Renal pelvis (tissue), 12 donors: ENCODE data around the gene RAB6C. TPM values are rescaled to one million over a fixed set of nuclear protein-coding genes. Genes with fewer than 3 reads are reported as not detected.
A peak's percentile ranks its signal among the peaks of the same experiment; 100 is the strongest.
"Not testable (repeated sequence)": the region's sequence is repeated elsewhere in the genome, so short reads cannot be mapped to it uniquely, and the experiment has no call there.

ENCODE experiments used
- DNase-seq: peaks from one replicate; pipeline ENCODE4 v3.0.0-alpha.2; 2013
- long read RNA-seq, 16 experiments: transcript quantifications; one replicate each; lab custom pipeline, GENCODE V29; 2026
- polyA plus RNA-seq, 3 donors: library from polyadenylated mRNA; unstranded; fragments of 120-200 nt; gene quantifications; one replicate each; pipeline ENCODE4 v1.2.1, GENCODE V29; 2013; ENCODE audit not compliant: insufficient read length in 3 of 3

RAB6C gene
- polyA plus RNA-seq: under 1 TPM; 0.04 to 0.52 (median 0.48) TPM
- long read RNA-seq, donor 1: 0 reads
- long read RNA-seq, donor 2, partial matches to known transcripts: 0 of 1 reads
- long read RNA-seq, donor 2, other reads (novel, unspliced or antisense): 0 of 1 reads
- long read RNA-seq, donor 3: 0 reads
- long read RNA-seq, donor 4: 0 reads
- long read RNA-seq, donor 5: 0 reads
- long read RNA-seq, donor 6: 0 reads
- long read RNA-seq, donor 7, partial matches to known transcripts: 0 of 1 reads
- long read RNA-seq, donor 7, other reads (novel, unspliced or antisense): 0 of 1 reads
- long read RNA-seq, donor 8: 0 reads
- long read RNA-seq, donor 9: 0 reads
- long read RNA-seq, donor 10, partial matches to known transcripts: 0 of 1 reads
- long read RNA-seq, donor 10, other reads (novel, unspliced or antisense): 0 of 1 reads
- long read RNA-seq, donor 11: 0 reads
- long read RNA-seq, donor 12: 0 reads
- long read RNA-seq, donor 13, partial matches to known transcripts: 0 of 1 reads
- long read RNA-seq, donor 13, other reads (novel, unspliced or antisense): 0 of 1 reads
- long read RNA-seq, donor 14: 0 reads
- long read RNA-seq, donor 15, partial matches to known transcripts: 0 of 1 reads
- long read RNA-seq, donor 15, other reads (novel, unspliced or antisense): 0 of 1 reads
- long read RNA-seq, donor 16: 0 reads

DNA sequence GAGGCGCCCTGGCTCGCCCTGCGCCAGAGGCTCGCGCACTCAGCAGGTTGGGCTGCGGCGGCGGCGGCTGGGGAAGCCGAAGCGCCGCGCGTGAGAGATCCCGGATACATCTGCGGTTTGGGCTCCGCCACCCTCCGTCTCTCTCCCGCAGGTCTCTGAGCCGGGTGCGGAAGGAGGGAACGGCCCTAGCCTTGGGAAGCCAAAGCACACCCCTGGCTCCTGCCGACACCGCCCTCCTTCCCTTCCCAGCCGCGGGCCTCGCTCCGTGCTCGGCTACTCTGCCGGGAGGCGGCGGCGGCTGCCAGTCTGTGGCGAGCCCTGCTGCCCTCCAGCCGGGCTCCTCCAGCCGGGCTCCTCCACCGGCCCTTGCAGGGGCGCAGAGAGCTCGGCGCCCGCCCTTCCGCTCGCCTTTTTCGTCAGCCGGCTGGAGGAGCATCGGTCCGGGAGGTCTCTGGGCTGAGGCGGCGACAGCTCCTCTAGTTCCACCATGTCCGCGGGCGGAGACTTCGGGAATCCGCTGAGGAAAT is at the start of gene RAB6C:
Gene RAB6C, plus strand, starts transcription at position 38 of the 527 bp plus-strand sequence. Its CDS starts 450 bp downstream, at position 488.
- DNase-seq: peak; percentile 23

- no peak for DNase-seq
Observed at GRCh38 chr2:129930451-129930850, 49.0 kb upstream of the RAB6C start.

DNA sequence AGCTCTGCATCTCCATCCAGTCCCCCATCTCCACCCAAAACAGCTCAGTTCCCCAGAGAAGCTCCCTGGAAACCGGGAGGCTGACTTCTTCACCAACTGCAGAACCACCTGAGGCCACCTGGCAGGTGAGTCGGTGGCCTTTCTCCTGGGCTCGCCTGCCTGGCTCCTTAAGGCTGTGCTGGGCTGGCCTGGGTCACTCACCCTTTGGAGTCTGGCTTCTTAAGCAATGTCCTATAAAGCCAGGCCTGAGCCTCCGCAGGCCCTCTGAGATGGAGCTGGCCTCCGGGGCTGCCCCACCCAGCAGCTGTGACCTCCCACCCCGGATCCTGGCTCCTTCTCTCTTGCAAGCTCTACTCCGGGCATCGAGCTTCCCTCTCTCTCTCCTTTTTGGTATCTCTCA is 46.1 kb upstream of the RAB6C start:
- not testable (repeated sequence) for DNase-seq

DNA sequence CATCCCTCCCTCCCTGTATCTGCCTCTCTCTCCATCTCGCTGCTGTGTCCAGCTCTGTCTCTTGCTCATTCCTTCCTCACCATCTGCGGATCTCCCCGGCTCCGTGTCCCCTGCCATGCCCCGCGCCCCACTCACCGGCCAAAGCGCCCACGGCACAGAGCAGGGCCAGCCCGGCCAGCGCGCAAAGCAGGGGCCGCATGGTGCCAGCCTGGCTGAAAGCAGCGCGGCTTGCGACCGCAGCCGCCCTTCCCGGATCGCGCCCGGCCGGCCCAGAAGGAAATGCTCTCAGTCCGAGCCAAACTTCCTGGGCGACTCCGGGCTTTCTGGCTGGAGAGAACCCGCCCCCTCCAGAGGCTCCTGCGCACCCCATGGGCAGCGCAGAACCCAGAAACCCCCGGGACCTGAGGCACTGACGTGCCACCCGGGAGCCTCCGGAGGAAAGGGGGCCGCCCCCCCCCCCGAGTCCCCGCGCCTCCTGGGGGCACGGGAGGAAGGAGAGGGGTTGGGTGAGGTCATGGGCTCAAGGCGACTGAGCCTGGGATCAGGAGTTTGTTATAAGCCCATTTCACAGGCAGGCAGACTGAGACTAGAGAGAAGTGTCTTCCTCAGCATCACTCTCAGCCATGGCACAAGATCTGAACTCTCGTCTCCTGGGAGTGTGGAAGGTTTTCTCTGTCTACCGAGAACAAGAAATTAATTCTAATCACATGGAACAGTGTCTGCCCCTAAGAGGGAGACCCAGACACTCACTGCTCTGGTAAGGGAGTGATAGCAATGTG is 45.2 kb upstream of the RAB6C start:
- no peak for DNase-seq

- DNase-seq: no peak
Observed at GRCh38 chr2:129935118-129935517, 44.3 kb upstream of the RAB6C start.

DNA sequence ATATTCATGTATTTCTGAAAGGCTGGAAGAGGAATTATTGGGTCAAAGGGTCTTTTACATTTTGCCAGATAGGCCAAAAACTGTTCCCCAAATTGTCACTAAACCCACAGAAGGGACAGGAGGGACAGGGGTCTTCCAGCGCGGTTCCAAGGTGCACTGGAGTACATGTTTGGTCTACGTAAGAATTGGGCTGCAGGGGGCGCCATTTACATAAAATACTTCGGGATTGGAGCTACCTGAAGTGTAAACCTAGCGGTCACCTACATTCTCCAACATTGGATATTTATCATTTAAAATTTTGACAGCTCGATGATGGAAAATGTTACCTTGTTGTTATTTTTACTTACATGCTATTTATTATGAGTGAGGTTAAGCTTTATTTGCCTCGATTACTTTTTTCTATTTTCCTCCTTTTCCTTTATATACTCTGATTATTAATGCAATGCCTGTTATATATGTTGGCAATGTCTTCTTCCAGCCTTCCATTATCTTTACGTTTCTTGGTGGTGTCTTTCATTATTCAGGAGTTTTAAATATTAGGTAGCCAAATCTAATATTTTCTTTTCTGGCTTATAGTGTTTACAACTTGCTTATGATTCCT is 43.0 kb upstream of the RAB6C start:
- DNase-seq: no peak

DNA sequence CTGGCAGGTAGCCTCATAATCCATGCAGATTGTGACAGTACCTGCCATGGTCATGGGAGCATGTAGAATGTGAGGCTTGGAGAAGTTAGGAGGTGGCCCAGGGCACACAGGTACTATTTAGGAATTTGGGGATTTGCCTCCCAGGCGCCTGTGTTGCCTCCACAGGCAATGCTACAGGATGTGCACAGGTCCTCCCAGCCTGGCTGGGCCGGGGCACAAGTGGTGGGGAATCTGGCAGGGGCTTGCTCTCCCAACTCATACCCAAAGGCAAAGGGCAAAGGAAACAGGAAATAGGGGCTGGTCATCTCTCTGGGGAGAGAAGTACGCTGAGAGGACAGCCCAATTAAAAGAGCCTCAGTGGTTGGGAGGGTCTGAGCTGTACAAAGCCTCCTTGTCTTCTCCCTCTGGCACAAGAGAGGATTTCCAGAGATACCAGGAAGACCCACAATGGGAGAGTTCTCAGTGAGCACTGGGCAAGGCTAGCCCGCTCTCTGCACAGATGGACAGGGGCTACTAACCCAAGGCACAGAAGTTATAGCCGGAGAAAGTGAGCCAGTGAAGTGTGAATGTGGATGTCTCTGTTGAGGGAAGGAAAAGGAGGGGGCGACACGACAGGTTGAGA is 40.5 kb upstream of the RAB6C start:
- not testable (repeated sequence) for DNase-seq

DNA sequence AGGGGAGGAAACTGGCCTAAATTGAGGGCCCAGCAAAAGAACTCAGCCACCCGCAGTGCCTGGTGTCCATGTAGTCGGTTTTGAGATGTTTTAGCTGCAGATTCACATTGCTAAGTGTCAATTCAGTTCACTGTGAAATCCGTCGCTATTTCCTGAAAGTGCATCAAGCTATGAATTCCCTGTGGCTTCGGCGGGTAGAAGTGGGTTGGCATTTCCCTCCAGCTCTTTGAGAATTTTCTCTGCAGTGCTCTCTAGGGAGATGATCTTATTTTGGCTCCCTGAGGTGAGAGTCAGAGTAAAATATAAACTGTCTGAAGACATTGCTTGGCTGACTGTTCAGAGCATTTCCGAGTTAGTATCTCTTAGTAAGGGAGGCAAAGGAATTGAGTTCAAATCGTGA is 36.0 kb upstream of the RAB6C start:
- not testable (repeated sequence) for DNase-seq

GRCh38 chr2:129945557-129945956 is 33.9 kb upstream of the RAB6C start:
- DNase-seq: no peak

GRCh38 chr2:129947712-129948111 is 31.8 kb upstream of the RAB6C start:
- not testable (repeated sequence) for DNase-seq

GRCh38 chr2:129956171-129956570 is 23.3 kb upstream of the RAB6C start:
- not testable (repeated sequence) for DNase-seq

- DNase-seq: no peak
Observed at GRCh38 chr2:129957891-129958290, 21.6 kb upstream of the RAB6C start.

DNA sequence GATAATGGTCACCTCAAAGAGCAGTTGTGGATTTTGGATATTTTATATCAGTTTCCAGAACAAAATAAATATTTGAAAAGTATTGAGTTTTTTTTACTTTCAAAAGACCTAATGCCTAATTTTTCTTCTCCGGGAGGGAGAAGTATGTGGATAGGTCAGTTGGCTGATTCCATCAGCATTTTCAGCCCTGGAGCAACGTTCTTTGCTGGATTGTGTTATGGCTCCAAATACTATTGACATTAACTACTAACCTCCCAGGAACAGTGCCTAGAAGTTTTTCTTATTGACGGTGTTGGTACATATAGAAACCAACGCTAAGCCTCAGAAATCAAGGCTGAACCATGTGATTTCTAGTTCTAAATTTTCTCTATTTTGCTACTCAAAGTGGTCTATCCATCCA is 20.7 kb upstream of the RAB6C start:
- DNase-seq: not testable (repeated sequence)

GRCh38 chr2:129968605-129969004 is 10.9 kb upstream of the RAB6C start:
- not testable (repeated sequence) for DNase-seq

DNA sequence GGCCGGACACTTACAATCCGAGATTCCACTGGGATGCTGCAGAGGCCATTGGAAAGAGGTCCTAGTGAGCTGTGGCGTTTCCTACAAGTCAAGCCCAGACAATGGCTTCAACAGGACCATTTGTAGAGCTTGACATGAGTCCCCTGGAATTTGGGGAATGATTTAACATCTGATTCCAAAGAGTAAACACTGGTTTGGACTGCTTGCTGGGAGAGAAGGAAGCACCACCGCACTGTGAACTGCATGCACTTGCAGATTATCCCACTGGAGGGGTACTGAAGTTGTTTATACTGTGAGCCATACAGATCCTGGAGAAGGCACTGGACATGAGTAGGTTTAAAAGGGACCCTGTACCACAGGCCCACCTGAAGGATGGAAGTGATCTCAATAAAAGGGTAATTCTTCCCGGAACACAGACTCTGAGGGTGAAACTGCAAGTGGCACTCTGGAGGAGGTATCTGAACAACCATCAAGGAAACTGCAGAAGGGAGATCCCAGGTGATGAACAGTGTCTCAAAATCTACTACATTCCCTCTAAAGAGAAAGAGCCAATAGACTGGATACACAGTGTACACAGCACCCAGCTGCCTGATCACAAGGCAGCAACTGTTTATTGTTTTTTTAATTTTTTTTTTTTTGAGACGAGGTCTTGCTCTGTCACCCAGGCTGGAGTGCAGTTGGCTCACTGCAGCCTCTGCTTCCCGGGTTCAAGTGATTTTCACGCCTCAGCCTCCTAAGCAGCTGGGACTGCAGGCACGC is 4.3 kb upstream of the RAB6C start:
- no peak for DNase-seq

DNA sequence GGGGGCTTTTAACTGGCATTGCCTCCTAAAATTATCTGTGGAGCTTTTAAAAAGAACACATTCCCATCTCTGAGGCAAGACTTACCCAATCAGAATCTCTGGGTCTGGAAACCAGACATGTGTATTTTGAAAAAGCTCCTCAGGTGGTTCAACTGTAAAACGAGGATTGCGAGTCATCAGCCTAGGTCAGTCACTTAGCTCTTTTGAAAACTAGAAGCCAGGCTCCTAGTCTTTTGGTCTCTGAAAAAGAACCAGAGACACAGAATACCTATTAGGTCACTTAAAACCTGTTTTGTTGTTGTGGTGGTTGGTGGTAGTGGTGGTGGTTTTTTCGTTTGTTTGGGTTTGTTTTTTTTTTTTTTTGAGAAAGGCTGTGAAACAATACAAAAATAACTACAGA is 2.5 kb upstream of the RAB6C start:
- not testable (repeated sequence) for DNase-seq

DNA sequence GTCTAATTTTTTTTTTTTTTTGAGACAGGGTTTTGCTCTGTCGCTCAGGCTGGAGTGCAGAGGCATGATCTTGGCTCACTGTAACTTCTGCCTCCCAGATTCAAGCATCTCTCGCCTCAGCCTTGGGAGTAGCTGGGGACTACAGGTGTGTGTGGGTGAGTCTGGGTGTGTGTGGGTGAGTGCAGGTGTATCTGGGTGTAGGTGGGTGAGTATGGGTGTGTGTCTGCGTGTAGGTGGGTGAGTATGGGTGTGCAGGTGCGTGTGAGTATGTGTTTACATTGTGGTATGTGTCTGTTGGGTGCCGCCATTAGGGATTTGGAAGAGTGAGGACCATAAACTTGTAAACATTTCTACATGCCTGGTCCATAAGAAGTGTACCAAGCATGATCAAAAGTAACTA is 1.5 kb upstream of the RAB6C start:
- no peak for DNase-seq

GRCh38 chr2:129980246-129980645 is 780 bp downstream of the RAB6C start:
- not testable (repeated sequence) for DNase-seq

DNA sequence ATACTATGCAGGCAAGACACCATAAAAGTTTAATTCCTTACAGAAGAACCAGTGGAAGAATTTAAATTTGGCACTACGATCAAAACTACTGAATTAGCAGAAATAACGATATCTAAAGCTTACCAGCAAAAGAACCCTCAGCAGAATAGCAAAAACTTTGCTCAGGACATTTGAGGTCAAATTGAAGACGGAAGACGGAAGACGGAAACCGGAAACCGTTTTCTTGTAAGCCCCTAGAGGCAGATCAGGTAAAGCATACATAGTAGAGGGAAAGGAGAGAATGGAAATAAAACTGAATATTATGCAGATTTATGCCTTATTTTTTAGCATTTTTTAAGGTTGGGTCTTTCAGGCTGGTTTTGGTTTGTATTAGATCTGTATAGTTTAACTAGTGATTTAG is 2.2 kb downstream of the RAB6C start:
- not testable (repeated sequence) for DNase-seq

DNA sequence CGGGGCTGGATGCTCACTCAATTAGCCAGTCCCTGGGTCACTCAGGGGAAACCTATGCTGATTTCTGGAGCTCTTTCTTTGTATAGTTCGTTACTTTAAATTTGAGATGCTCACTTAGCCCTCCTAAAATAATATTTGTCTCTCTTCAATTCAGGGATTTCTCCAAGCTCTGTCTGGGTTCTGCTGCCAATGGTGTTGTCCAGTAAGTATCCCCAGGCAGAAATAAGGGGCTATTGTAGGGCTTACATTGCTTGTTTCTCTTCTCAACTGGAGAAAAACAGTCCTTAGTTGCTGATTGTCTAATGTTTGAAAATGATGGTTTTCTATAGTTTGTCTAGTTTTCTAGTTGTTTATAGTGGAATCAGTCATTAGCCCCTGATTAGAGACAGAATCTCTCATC is 5.0 kb downstream of the RAB6C start:
- DNase-seq: no peak
